ENCODE measurements around the gene WDFY4.

- TF ChIP-seq CTCF (IDR thresholded peaks at IDR 0.05; ENCODE audit: low read depth, low read length, missing input control): no peak
- TF ChIP-seq HNF4A (conservative IDR thresholded peaks at IDR 0.05): no peak
- TF ChIP-seq ATF3 (IDR thresholded peaks at IDR 0.05): no peak
These were observed 283.4 kb downstream of the WDFY4 start for GRCh38 chr10:48968036-48968435.

All from liver (tissue), 3 donors.